Neural progenitor cell (in vitro differentiated cells): Measurements from ENCODE around the gene TIAM2. TPM values are rescaled to one million over a fixed set of nuclear protein-coding genes. Genes with fewer than 3 reads are reported as not detected.
A peak's percentile ranks its signal among the peaks of the same experiment; 100 is the strongest.

Experiments used
- DNase-seq: peaks from one replicate; pipeline ENCODE4 v3.0.0-alpha.2; 2016; ENCODE audit warnings: low spot score
- H2AFZ ChIP-seq: fragments of 200-600 bp; sonication (generic); replicated peaks from 2 replicates; pipeline ENCODE4 v1.6.1; 2016; ENCODE audit warnings: antibody characterized with exemption
- H3F3A ChIP-seq: fragments of 200-600 bp; sonication (generic); 2 replicates; pipeline ENCODE4 v1.6.1; 2016; ENCODE audit warnings: antibody characterized with exemption, low read depth
- H3K27ac ChIP-seq: fragments of 200-600 bp; sonication (generic); 2 replicates; pipeline ENCODE4 v1.5.1; 2016; ENCODE audit warnings: mild to moderate bottlenecking
- H3K27me3 ChIP-seq: fragments of 200-600 bp; sonication (generic); 2 replicates; pipeline ENCODE4 v1.6.1; 2016; ENCODE audit warnings: mild to moderate bottlenecking, moderate library complexity
- H3K36me3 ChIP-seq: fragments of 200-600 bp; sonication (generic); 2 replicates; pipeline ENCODE4 v1.5.1; 2016
- H3K4me1 ChIP-seq: fragments of 200-600 bp; sonication (generic); 2 replicates; pipeline ENCODE4 v1.6.1; 2016; ENCODE audit warnings: mixed run types
- H3K4me2 ChIP-seq: fragments of 200-600 bp; sonication (generic); 2 replicates; pipeline ENCODE4 v1.6.1; 2016
- H3K4me3 ChIP-seq: fragments of 200-600 bp; sonication (generic); 2 replicates; pipeline ENCODE4 v1.5.1; 2016
- H3K79me2 ChIP-seq: fragments of 200-600 bp; sonication (generic); 2 replicates; pipeline ENCODE4 v1.6.1; 2016; ENCODE audit warnings: low read depth
- H3K9ac ChIP-seq: fragments of 200-600 bp; sonication (generic); 2 replicates; pipeline ENCODE4 v1.6.1; 2016
- H3K9me3 ChIP-seq: fragments of 200-600 bp; sonication (generic); 2 replicates; pipeline ENCODE4 v1.5.1; 2016; ENCODE audit warnings: low read depth
- H4K20me1 ChIP-seq: fragments of 200-600 bp; sonication (generic); 2 replicates; pipeline ENCODE4 v1.6.1; 2016; ENCODE audit warnings: low read depth
- H3K27ac Mint-ChIP-seq: 3 replicates; pipeline ENCODE4 v1.8.0; 2021; ENCODE audit warnings: mixed read lengths
- H3K27me3 Mint-ChIP-seq: 2 replicates; pipeline ENCODE4 v1.8.0; 2022; ENCODE audit warnings: low read depth, mild to moderate bottlenecking, inconsistent platforms, moderate library complexity, mixed read lengths; ENCODE audit not compliant: insufficient read depth
- H3K36me3 Mint-ChIP-seq: 3 replicates; pipeline ENCODE4 v1.8.0; 2021; ENCODE audit warnings: mixed read lengths
- H3K4me1 Mint-ChIP-seq: 3 replicates; pipeline ENCODE4 v1.8.0; 2021; ENCODE audit warnings: mixed read lengths
- H3K4me3 Mint-ChIP-seq: 3 replicates; pipeline ENCODE4 v1.8.0; 2021; ENCODE audit warnings: mild to moderate bottlenecking, moderate library complexity, mixed read lengths
- H3K9me3 Mint-ChIP-seq: 3 replicates; pipeline ENCODE4 v1.8.0; 2020; ENCODE audit warnings: mixed read lengths
- EZH2 ChIP-seq: fragments of 200-600 bp; sonication (generic); IDR thresholded peaks from 2 replicates; pipeline ENCODE4 v1.6.1; 2017; ENCODE audit warnings: antibody characterized with exemption, mild to moderate bottlenecking, moderate library complexity
- EZH2phosphoT487 ChIP-seq: fragments of 200-600 bp; sonication (generic); IDR thresholded peaks from 2 replicates; pipeline ENCODE4 v1.6.1; 2017; ENCODE audit warnings: antibody characterized with exemption
- total RNA-seq: library from RNA; depleted of rRNA; stranded (reverse); fragments of >200 nt; gene quantifications from 2 replicates; pipeline ENCODE4 v1.2.3, GENCODE V29; 2015; ENCODE audit warnings: low replicate concordance
- TF ChIP-seq, protein P1 (sequence below): fragments of 200-600 bp; sonication (generic); IDR thresholded peaks from 2 replicates; pipeline ENCODE4 v1.5.1; 2017; ENCODE audit warnings: antibody characterized with exemption, mild to moderate bottlenecking

TIAM2 gene
- total RNA-seq, 1 donor from 2014 or later: 22.8 TPM

DNA sequence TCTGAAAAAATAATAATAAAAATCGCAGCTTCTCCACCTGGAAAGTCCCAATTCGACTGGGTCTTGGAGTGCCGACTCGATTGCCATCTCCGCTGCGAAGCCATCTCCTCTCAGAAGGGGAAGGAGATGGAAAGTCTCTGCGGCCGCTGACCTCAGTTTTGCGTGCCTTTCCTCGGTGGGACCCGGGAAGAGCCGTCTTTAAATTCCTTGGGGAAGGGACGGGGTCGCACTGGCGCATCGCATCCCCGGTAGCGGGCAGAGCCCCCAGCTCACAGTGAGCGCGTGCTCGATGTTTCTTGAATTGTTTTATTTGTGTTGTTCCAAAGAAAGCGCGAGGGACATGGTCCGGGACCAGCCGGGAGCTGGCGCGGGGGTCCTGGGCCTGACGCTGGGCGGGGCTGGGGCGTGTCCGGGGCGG is 270 bp upstream of the TIAM2 start:
- no peak overlapping the region for H3K9ac ChIP-seq

DNA sequence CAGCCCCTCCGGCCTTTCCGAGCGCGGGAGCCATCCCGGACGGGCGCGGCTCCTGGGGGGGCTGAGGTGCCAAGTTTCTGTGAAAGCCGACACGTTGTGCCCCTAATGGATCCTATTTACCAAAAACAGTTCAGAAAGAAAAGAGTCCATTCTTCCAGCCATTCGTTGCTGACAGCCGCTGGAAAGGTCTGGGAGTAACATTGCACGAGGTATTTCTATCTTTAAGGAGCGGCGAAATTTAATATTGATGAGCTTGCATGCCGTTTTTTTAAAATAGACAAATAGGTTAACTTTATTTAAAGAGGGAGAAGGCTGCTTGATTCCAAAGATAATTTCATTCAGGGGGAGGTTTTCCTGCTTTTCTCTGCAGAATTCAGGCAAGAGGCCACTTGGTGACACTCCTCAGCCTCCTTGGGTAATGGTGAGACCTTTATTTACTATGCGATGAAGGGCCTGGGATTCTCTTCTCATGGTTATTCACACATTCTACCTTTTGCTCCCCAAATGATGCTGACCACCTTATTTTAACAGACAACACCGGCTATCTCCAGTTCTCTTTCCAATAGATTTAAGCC is 988 bp downstream of the TIAM2 start:
- no peaks in the 10 kb centered on the region for H3K36me3 ChIP-seq
- H3K9me3 ChIP-seq: no peaks in the 10 kb centered on the region
- H3K27me3 Mint-ChIP-seq: peaks cover 4% of the 10 kb centered on the region
- TF ChIP-seq EZH2: no peak
- peak; percentile 43 for TF ChIP-seq EZH2phosphoT487
- TF ChIP-seq, protein P1, sequence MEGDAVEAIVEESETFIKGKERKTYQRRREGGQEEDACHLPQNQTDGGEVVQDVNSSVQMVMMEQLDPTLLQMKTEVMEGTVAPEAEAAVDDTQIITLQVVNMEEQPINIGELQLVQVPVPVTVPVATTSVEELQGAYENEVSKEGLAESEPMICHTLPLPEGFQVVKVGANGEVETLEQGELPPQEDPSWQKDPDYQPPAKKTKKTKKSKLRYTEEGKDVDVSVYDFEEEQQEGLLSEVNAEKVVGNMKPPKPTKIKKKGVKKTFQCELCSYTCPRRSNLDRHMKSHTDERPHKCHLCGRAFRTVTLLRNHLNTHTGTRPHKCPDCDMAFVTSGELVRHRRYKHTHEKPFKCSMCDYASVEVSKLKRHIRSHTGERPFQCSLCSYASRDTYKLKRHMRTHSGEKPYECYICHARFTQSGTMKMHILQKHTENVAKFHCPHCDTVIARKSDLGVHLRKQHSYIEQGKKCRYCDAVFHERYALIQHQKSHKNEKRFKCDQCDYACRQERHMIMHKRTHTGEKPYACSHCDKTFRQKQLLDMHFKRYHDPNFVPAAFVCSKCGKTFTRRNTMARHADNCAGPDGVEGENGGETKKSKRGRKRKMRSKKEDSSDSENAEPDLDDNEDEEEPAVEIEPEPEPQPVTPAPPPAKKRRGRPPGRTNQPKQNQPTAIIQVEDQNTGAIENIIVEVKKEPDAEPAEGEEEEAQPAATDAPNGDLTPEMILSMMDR: no peak
- no peaks in the 10 kb centered on the region for H3K79me2 ChIP-seq
- peak; percentile 46 for DNase-seq
- no peaks in the 10 kb centered on the region for H3K36me3 Mint-ChIP-seq
- H3K27ac ChIP-seq: no peak overlapping the region
- no peak overlapping the region for H3K27ac Mint-ChIP-seq
- H3K4me1 ChIP-seq: no peaks in the 10 kb centered on the region
- H3K9ac ChIP-seq: no peak overlapping the region
- no peaks in the 10 kb centered on the region for H4K20me1 ChIP-seq
- H3F3A ChIP-seq: peaks cover 11% of the 10 kb centered on the region
- H3K27me3 ChIP-seq: peaks cover 26% of the 10 kb centered on the region
- peak overlapping the region; percentile 89 for H3K4me3 Mint-ChIP-seq
- H3K9me3 Mint-ChIP-seq: no peaks in the 10 kb centered on the region
- peak overlapping the region; percentile 95 for H2AFZ ChIP-seq
- peak overlapping the region; percentile 74 for H3K4me2 ChIP-seq
- peak overlapping the region; percentile 86 for H3K4me3 ChIP-seq
- H3K4me1 Mint-ChIP-seq: peaks cover 17% of the 10 kb centered on the region

More for the DNA sequence above, 270 bp upstream of the TIAM2 start:
- TF ChIP-seq EZH2phosphoT487 (no peak), EZH2 (no peak)
- TF ChIP-seq, protein P1: no peak
- Mint-ChIP-seq H3K36me3 (peaks cover 2% of the 10 kb centered on the region), H3K27me3 (peaks cover 5% of the 10 kb centered on the region), H3K27ac (no peak overlapping the region), H3K4me3 (peak overlapping the region; percentile 89), H3K9me3 (no peaks in the 10 kb centered on the region), H3K4me1 (peaks cover 17% of the 10 kb centered on the region)
- Histone ChIP-seq H3K4me3 (peak overlapping the region; percentile 86), H3K27me3 (peaks cover 26% of the 10 kb centered on the region), H3F3A (peaks cover 11% of the 10 kb centered on the region), H3K4me1 (no peaks in the 10 kb centered on the region), H4K20me1 (no peaks in the 10 kb centered on the region), H3K27ac (no peak overlapping the region), H3K4me2 (peak overlapping the region; percentile 74), H3K9me3 (no peaks in the 10 kb centered on the region), H3K36me3 (no peaks in the 10 kb centered on the region), H2AFZ (peak overlapping the region; percentile 95), H3K79me2 (no peaks in the 10 kb centered on the region)
- DNase-seq: no peak

DNA sequence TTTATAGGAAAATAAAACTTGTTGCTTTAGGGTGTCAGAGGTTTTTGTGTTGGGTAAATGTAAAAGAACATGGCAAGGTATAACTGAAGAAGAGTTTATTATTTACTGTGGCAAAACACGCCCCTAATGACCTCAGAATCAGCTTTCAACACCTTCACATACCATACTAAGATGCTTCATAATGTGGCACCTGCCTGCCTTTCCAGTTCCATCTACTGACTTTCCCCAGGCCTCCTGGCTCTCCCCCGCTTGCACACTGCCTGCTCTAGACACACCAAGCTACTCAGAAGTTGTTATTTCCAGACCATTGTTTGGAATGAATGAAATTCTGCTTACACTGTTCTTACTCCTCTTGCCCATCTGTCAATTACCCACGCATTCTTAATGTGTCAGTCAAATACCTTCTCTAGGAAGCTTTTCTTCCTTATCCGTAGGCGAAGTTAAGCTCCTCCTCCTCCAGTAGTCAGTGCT is 1.8 kb downstream of the TIAM2 start:
- no peaks in the 10 kb centered on the region for H4K20me1 ChIP-seq
- peak overlapping the region; percentile 74 for H3K4me2 ChIP-seq
- H3K27me3 ChIP-seq: peaks cover 26% of the 10 kb centered on the region
- no peaks in the 10 kb centered on the region for H3K79me2 ChIP-seq
- no peak overlapping the region for H3K27ac ChIP-seq
- H3K9me3 ChIP-seq: no peaks in the 10 kb centered on the region
- no peaks in the 10 kb centered on the region for H3K36me3 ChIP-seq
- peak overlapping the region; percentile 89 for H3K4me3 Mint-ChIP-seq
- peaks cover 17% of the 10 kb centered on the region for H3K4me1 Mint-ChIP-seq
- DNase-seq: peak; percentile 47
- no peak overlapping the region for H3K27ac Mint-ChIP-seq
- H3F3A ChIP-seq: peaks cover 11% of the 10 kb centered on the region
- TF ChIP-seq EZH2phosphoT487: no peak
- TF ChIP-seq EZH2: no peak
- TF ChIP-seq, protein P1: no peak
- H3K4me3 ChIP-seq: no peak overlapping the region
- H3K9ac ChIP-seq: no peak overlapping the region
- peaks cover 4% of the 10 kb centered on the region for H3K27me3 Mint-ChIP-seq
- H3K9me3 Mint-ChIP-seq: no peaks in the 10 kb centered on the region
- H3K36me3 Mint-ChIP-seq: no peaks in the 10 kb centered on the region
- H2AFZ ChIP-seq: no peak overlapping the region
- H3K4me1 ChIP-seq: no peaks in the 10 kb centered on the region
